GM19438 (cell line): ENCODE data around the gene CRABP1.
"Not testable (repeated sequence)": the region's sequence is repeated elsewhere in the genome, so short reads cannot be mapped to it uniquely, and the experiment has no call there.

Experiments used
- ATAC-seq: cut with Tn5 transposase; IDR thresholded peaks from one replicate; pipeline ENCODE4 v1.9.1; 2021; ENCODE audit warnings: low read depth; ENCODE audit not compliant: unreplicated experiment

The CRABP1 gene

GRCh38 chr15:78368651-78369050 lies 28.5 kb downstream of the CRABP1 start:
- no peak for ATAC-seq

GRCh38 chr15:78369161-78369560 lies 29.0 kb downstream of the CRABP1 start:
- ATAC-seq = no peak

DNA sequence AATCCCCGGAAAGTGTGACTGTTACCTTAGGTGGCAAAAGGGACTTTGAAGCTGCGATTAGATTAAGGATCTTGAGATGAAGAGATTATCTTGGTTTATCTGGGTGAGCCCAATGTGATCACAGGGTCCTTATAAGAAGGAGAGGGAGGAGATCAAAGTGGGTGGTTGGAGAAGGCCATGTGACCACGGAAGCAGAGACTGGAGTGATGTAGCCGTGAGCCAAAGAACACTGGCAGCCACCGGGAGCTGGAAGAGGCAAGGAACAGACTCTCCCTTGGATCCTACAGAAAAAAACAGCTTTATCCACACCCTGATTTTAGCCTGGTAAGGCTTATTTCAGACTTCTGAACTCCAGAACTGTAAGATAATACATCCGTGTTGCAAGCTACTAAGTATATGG lies 29.9 kb downstream of the CRABP1 start:
- ATAC-seq = no peak

DNA sequence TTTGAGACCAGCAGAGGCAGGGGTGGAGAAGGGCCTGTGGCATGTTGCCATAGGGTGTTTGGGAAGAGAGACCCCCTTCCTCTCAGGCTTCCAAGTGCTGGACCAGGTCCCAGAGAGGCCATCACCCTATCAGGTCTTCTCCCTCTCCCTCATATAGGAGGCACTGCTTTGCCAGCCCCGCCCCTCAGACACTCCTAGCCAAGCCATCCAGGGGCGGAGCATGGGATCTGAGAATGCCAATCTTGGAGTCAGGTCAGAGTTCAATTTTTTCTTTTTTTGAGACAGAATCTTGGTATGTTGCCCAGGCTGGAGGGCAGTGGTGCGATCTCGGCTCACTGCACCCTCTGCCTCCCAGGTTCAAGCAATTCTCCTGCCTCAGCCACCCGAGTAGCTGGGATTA lies 32.7 kb downstream of the CRABP1 start:
- no peak for ATAC-seq

DNA sequence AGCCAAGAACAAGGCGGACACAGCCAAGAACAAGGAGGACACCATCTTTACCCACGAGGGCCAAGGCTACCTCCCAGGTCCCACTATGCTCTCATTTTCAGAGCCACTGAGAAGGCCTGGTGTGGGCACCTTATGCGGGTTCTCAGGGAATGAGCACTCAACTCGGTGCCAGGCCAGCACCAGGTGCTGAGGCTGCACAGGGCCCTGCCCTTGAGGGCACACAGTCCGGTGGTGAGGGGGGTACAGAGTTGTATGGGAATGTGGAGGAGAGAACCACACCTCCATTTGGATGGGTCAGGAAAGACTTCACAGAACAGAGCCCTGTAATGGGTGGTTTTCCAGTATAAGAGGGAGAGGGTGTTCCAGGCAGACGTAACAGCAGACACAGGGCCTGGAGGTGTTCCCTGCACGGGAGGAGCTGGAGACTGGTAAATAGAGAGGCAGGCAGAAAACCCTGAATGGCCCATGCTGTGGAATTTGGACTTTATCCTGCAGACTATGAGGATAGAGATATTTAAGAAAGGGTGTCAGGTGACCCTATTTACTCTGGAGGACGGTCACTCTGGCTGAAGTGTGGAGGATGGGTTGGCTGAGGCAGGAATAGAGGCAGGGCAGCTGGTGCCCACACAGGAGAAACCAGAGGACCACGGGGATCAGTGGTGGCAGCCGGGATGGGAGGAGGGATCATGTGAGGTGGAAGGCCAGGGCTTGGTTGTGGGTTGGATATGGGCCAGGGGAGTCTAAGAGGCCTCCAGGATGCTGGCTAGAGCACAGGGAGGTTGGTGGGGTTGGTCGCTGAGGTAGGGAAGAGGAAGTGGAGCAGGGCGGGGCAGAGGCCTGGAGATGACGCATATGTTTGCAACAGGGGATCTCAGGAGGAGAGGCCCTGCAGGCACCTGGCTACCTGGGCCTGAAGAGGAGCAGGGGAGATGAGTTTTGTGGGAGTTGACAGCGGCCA lies 34.6 kb downstream of the CRABP1 start:
- ATAC-seq = no peak

DNA sequence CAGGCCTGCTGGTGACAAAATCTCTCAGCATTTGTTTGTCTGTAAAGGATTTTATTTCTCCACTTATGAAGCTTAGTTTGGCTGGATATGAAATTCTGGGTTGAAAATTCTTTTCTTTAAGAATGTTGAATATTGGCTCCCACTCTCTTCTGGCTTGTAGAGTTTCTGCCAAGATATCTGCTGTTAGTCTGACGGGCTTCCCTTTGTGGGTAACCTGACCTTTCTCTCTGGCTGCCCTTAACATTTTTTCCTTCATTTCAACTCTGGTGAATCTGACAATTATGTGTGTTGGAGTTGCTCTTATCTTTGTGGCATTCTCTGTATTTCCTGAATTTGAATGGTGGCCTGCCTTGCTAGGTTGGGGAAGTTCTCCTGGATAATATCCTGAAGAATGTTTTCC lies 40.0 kb downstream of the CRABP1 start:
- ATAC-seq = not testable (repeated sequence)

GRCh38 chr15:78382114-78382880 lies 42.1 kb downstream of the CRABP1 start:
- no peak for ATAC-seq

GRCh38 chr15:78384651-78385050 lies 44.5 kb downstream of the CRABP1 start:
- no peak for ATAC-seq

DNA sequence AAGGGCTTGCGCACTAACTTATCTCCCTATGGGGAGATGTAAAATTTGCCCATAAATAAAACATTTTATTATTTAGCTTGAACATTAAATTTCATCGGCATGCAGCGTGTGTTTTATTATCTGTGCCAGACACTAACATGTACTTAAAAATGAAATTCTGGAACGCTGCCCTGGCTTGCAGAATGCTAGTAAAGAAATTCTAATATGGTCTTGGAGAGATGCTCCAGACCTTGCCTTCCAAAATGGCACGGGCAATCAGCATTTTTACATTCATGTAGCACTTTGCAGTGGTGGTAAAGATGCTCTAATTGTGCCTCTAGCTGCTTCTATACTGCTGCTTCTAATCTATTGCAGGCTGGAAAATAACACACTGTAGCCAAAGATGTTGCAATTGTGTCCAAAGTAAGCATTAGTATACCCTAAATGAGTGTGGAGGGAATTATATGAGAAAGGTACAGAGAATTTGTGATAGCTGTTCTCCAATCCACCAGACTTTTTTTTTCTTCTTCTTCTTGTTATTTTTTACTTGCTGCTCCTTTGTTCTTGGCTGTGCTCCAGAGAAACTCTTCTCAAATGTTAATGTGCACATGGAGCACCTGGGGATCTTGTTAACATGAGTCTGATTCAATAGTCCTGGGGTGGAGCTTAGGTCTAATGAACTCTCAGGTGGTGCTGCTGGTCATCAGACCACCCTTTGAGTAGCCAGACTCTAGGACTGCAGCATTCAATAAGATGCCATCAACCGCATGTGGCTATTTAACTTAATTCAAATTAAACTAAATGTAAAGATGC lies 47.3 kb downstream of the CRABP1 start:
- ATAC-seq = no peak

DNA sequence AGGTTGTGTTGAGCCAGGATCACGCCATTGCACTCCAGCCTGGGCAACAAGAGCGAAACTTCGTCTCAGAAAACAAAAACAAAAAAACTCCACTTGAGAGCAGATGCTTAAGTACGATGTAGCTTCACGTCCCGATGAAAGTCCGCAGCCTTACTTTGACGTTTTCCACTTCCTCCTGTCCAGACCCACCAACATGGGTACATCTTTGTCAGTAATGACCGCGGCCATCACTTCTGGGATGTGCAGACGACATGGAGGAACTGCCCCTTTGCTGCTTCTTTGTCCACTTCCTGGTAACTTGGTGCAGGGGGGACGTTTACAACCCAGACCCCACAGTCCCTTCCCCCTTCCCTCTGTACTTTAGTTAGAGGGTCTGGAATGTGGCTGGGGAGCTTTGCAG lies 48.7 kb downstream of the CRABP1 start:
- no peak for ATAC-seq

DNA sequence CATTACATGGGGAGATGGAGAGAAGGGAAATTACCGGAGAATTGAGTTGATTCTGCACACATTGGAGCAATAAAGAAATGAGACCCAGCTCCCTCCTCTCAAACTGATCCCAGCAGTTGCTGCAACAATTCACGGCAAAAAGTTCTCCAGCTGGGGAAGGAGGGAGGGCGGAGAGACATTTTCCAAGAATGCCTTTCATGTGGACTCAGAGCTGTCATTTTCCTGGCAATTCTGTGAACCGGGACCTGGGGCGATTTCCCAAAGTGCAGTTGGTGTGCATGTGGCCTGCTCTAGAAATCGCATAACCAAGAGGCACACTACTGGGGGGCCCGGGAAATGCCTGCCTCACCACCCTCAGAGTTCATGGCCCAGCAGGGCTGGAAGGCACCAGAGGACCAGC lies 49.2 kb downstream of the CRABP1 start:
- no peak for ATAC-seq

DNA sequence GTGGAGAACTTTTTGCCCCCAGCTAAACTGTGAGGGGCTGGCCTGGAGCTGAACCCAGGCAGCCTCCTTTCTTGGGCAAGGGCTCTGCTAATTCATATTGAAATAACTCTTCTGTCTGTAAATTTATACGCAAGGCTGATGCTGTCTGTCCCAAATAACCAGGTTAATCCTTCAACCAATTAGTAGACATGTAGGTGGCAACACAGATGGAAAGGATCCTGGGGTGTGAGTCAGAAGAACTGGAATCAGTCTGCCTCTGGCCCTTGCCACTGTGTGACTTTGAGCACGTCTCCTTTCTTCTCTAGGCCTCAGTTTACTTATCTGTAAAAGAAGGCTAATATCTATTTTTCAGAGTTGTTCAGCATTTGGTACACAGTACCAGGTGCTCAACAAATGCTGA lies 49.6 kb downstream of the CRABP1 start:
- ATAC-seq = no peak

GRCh38 chr15:78390242-78390641 lies 50.1 kb downstream of the CRABP1 start:
- no peak for ATAC-seq

- no peak for ATAC-seq
Measured at GRCh38 chr15:78390826-78391225, 50.7 kb downstream of the CRABP1 start.

DNA sequence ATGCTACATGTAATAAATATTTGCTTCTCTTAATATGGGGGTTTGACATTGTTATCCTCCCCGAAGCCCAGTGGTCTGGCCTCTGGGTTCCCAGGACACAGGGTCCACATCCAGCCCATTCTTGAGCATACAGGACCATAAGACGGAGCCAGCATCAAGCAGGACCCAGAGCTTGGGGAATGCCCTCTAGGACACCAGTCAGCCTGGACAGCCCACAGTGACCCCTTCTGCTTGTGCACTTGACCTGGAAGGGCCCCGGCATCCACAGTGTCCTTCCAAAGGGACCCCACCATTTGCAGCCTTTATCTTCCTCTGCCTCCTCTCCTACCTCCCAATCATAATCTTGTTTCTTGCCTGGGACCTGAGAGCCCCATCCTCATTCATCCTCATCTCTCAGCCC lies 51.6 kb downstream of the CRABP1 start:
- no peak for ATAC-seq

GRCh38 chr15:78392430-78392829 lies 52.3 kb downstream of the CRABP1 start:
- no peak for ATAC-seq

GRCh38 chr15:78393137-78393536 lies 53.0 kb downstream of the CRABP1 start:
- no peak for ATAC-seq

GRCh38 chr15:78394026-78394425 lies 53.9 kb downstream of the CRABP1 start:
- ATAC-seq = no peak

GRCh38 chr15:78394981-78395616 lies 54.9 kb downstream of the CRABP1 start:
- ATAC-seq = no peak

- ATAC-seq = no peak
Measured at GRCh38 chr15:78396186-78396814, 56.1 kb downstream of the CRABP1 start.
